Activated B cell treated with CpG ODN at 0.5 μM for 24 hours (primary cell): Measurements from ENCODE around the gene AKR1C4. TPM values are rescaled to one million over a fixed set of nuclear protein-coding genes. Genes with fewer than 3 reads are reported as not detected.
"Not testable (repeated sequence)": the region's sequence is repeated elsewhere in the genome, so short reads cannot be mapped to it uniquely, and the experiment has no call there.

Experiments used
- ATAC-seq: fragments of 200-7000 bp; cut with Tn5 transposase; one replicate; pipeline ENCODE4 v1.10.0; 2021; ENCODE audit warnings: low read depth, mild to moderate bottlenecking, moderate library complexity
- CTCF ChIA-PET: fragments of 350-600 bp; sonication (Branson Sonifier 250); formaldehyde crosslinking; loops from one replicate; lab custom pipeline; 2021; ENCODE audit warnings: antibody characterized with exemption; lab: Charles Lee
- POLR2A ChIA-PET: fragments of 350-600 bp; sonication (Branson Sonifier 250); formaldehyde crosslinking; loops from one replicate; lab custom pipeline; 2021; ENCODE audit warnings: antibody characterized with exemption; lab: Charles Lee
- DNase-seq: peaks from one replicate; pipeline ENCODE4 v3.0.0; 2022
- H3K27ac Mint-ChIP-seq: one replicate; pipeline ENCODE4 v1.8.0; 2020; ENCODE audit warnings: mixed read lengths
- H3K27me3 Mint-ChIP-seq: one replicate; pipeline ENCODE4 v1.8.0; 2021; ENCODE audit warnings: mixed read lengths
- H3K36me3 Mint-ChIP-seq: one replicate; pipeline ENCODE4 v1.8.0; 2021; ENCODE audit warnings: low read depth, mixed read lengths
- H3K4me1 Mint-ChIP-seq: one replicate; pipeline ENCODE4 v1.8.0; 2021; ENCODE audit warnings: mixed read lengths
- H3K4me3 Mint-ChIP-seq: one replicate; pipeline ENCODE4 v1.8.0; 2020; ENCODE audit warnings: mild to moderate bottlenecking, mixed read lengths
- H3K9me3 Mint-ChIP-seq: one replicate; pipeline ENCODE4 v1.8.0; 2020; ENCODE audit warnings: mixed read lengths
- CTCF ChIP-seq: fragments of 200-600 bp; IDR thresholded peaks from one replicate; pipeline ENCODE4 v1.8.0; 2022; ENCODE audit warnings: antibody characterized with exemption, mild to moderate bottlenecking
- intact Hi-C: fragments of 100-400 bp; cut with micrococcal nuclease; formaldehyde crosslinking; loops from one replicate; pipeline ENCODE4 v1.15.1; 2024
- total RNA-seq: library from RNA; stranded (reverse); gene quantifications from 2 replicates; pipeline ENCODE4 v1.2.3, GENCODE V29; 2022

The AKR1C4 gene
- total RNA-seq, 1 donor from 2014 or later, result not detected

- ChIA-PET POLR2A (no interaction called here), CTCF (no interaction called here)
- no peaks in the 10 kb centered on the region for H3K36me3 Mint-ChIP-seq
- DNase-seq (no peak), ATAC-seq (no peak)
- H3K4me3 Mint-ChIP-seq, result no peak overlapping the region
- peaks cover 5% of the 10 kb centered on the region for H3K9me3 Mint-ChIP-seq
- no peak for TF ChIP-seq CTCF
- intact Hi-C loops, result no loop called here
- H3K27ac Mint-ChIP-seq, result no peak overlapping the region
- no peaks in the 10 kb centered on the region for H3K27me3 Mint-ChIP-seq
- no peaks in the 10 kb centered on the region for H3K4me1 Mint-ChIP-seq
Observed at GRCh38 chr10:5242585-5242984, 45.9 kb downstream of the AKR1C4 start.

DNA sequence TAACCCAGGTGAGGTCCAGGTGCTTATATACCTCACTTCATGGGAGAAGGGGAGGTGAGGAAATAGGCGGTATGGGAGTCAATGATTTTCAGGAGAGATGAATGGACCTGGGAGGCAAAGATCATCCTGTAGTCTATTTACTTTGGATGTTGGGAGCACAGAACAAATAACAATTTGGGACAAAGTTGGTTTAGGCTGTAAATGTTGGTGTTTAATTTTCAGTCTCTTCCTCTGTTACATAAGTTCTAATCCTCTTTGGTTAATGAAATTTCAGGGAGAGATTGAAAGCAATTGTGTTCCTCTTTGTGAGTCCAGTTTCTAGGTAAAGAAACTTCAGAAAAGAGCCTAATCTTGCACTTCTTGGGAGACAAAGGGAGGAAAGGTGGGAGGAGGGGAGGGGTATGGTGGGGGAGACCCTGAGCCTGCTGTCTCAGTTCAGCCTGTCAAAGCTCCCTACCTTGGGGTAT is 46.9 kb downstream of the AKR1C4 start:
- POLR2A ChIA-PET, result no interaction called here
- no peaks in the 10 kb centered on the region for H3K27me3 Mint-ChIP-seq
- H3K4me1 Mint-ChIP-seq, result no peaks in the 10 kb centered on the region
- intact Hi-C loops, result no loop called here
- CTCF ChIA-PET, result no interaction called here
- TF ChIP-seq CTCF, result no peak
- ATAC-seq (no peak), DNase-seq (no peak)
- H3K36me3 Mint-ChIP-seq, result no peaks in the 10 kb centered on the region
- H3K9me3 Mint-ChIP-seq, result no peaks in the 10 kb centered on the region
- H3K4me3 Mint-ChIP-seq, result no peak overlapping the region
- no peak overlapping the region for H3K27ac Mint-ChIP-seq

DNA sequence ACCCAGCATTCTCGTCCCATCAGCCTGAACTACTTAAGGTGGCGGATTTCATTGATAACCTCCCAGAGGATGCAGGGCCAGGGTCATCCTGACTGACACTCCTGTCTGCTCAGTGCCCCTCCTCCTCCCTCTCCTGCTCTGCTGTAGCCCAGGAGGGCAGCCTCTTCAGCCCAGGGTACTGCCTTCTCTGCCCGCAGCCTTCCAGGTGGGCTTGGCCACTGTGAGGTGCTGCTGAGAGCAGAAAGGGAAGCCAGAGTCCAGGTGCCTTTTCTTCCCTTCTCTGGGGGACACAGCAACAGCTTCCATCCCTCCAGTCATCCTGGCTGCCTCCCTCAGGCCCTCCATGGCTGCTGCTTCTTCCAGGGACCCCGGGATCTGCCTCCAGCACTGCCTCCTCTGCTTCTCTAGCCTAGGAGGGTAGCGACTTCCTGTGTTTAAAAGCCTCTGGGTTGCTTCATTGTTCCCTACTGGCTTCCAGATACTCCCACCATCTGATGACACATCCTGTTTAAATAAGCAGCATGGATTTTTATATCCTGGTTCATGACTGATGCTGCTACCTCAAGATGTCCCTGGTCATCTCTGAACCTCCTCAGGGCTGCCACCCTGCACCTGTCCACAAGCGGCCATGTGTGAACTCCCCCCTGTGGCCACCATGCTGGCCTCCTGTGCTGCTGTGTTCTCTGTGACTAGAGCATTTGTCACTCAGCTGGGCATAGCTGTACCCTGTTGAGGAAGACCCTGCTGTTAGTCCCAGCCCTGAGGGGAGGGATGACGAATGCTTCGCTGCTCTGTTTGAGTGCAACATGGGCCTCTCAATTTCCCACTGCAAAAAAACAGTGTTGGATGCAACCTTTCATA is 55.8 kb downstream of the AKR1C4 start:
- intact Hi-C loops, result no loop called here
- Mint-ChIP-seq H3K9me3 (no peaks in the 10 kb centered on the region), H3K27ac (no peak overlapping the region)

DNA sequence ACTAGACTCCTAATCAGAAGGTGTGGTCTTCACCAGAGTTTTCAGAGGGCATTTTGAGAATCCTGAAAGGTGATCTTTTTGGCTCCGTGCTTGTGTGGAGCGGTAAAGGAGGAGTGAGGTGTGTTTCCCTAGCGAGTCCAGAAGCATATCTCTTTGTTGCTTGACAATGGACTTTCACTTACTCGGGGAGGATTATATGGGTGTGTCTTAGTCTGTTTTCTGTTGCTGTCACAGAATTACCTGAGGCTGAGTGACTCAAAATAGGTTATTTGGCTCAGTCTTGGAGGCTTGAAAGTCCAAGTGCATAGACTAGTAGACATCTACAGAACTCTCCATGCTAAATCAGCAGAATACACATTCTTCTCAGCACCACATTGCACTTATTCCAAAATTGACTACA is 57.9 kb downstream of the AKR1C4 start:
- DNase-seq (no peak), ATAC-seq (no peak)
- TF ChIP-seq CTCF, result no peak
- H3K27me3 Mint-ChIP-seq, result no peaks in the 10 kb centered on the region
- no peaks in the 10 kb centered on the region for H3K36me3 Mint-ChIP-seq
- no peaks in the 10 kb centered on the region for H3K9me3 Mint-ChIP-seq
- CTCF ChIA-PET, result no interaction called here
- intact Hi-C loops, result no loop called here
- H3K4me1 Mint-ChIP-seq, result no peaks in the 10 kb centered on the region
- H3K4me3 Mint-ChIP-seq, result no peak overlapping the region
- H3K27ac Mint-ChIP-seq, result no peak overlapping the region
- POLR2A ChIA-PET, result no interaction called here

More for the DNA sequence above, 55.8 kb downstream of the AKR1C4 start:
- DNase-seq, result no peak
- ChIA-PET CTCF (no interaction called here), POLR2A (no interaction called here)
- no peak for TF ChIP-seq CTCF
- no peak overlapping the region for H3K4me3 Mint-ChIP-seq
- no peaks in the 10 kb centered on the region for H3K27me3 Mint-ChIP-seq
- H3K4me1 Mint-ChIP-seq, result no peaks in the 10 kb centered on the region
- H3K36me3 Mint-ChIP-seq, result no peaks in the 10 kb centered on the region
- ATAC-seq, result no peak

DNA sequence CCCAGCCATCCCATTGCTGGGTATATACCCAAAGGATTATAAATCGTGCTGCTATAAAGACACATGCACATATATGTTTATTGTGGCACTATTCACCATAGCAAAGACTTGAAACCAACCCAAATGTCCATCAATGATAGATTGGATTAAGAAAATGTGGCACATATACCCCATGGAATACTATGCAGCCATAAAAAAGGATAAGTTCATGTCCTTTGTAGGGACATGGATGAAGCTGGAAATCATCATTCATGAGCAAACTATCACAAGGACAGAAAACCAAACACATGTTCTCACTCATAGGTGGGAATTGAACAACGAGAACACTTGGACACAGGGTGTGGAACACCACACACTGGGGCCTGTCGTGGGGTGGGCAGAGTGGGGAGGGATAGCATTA is 61.1 kb downstream of the AKR1C4 start:
- POLR2A ChIA-PET, H3K4me3 Mint-ChIP-seq, DNase-seq, H3K4me1 Mint-ChIP-seq, CTCF ChIA-PET, ATAC-seq, H3K27ac Mint-ChIP-seq, H3K9me3 Mint-ChIP-seq, H3K36me3 Mint-ChIP-seq, intact Hi-C loops, H3K27me3 Mint-ChIP-seq: not testable (repeated sequence)
